MM.1S (cell line): Measurements from ENCODE around the gene FER.
"Not testable (repeated sequence)": the region's sequence is repeated elsewhere in the genome, so short reads cannot be mapped to it uniquely, and the experiment has no call there.

ENCODE experiments used
- DNase-seq: peaks from one replicate; pipeline ENCODE4 v3.0.0-alpha.2; 2015
- H2AFZ ChIP-seq: fragments of 300-600 bp; sonication (generic); 2 replicates; pipeline ENCODE4 v1.6.0; 2016; ENCODE audit warnings: antibody characterized with exemption, low read length
- H3F3A ChIP-seq: fragments of 300-600 bp; sonication (generic); 2 replicates; pipeline ENCODE4 v1.6.1; 2016; ENCODE audit warnings: mild to moderate bottlenecking, antibody characterized with exemption, low read length, moderate library complexity, mixed read lengths; ENCODE audit not compliant: insufficient read depth
- H3K27ac ChIP-seq: fragments of 300-600 bp; sonication (generic); 2 replicates; pipeline ENCODE4 v1.5.1; 2016; ENCODE audit warnings: mild to moderate bottlenecking, low read length
- H3K27me3 ChIP-seq: fragments of 300-600 bp; sonication (generic); replicated peaks from 2 replicates; pipeline ENCODE4 v1.6.0; 2016; ENCODE audit warnings: low read length; ENCODE audit not compliant: insufficient read depth
- H3K36me3 ChIP-seq: fragments of 300-600 bp; sonication (generic); replicated peaks from 2 replicates; pipeline ENCODE4 v1.6.1; 2016; ENCODE audit warnings: mild to moderate bottlenecking, low read length, mixed read lengths; ENCODE audit not compliant: insufficient read depth
- H3K4me1 ChIP-seq: fragments of 300-600 bp; sonication (generic); 2 replicates; pipeline ENCODE4 v1.6.1; 2016; ENCODE audit warnings: low read length, mixed read lengths
- H3K4me2 ChIP-seq: fragments of 300-600 bp; sonication (generic); 2 replicates; pipeline ENCODE4 v1.6.0; 2016; ENCODE audit warnings: low read depth, low read length
- H3K4me3 ChIP-seq: fragments of 300-600 bp; sonication (generic); 2 replicates; pipeline ENCODE4 v1.5.1; 2016; ENCODE audit warnings: low read length, mixed read lengths
- H3K79me2 ChIP-seq: fragments of 300-600 bp; sonication (generic); 2 replicates; pipeline ENCODE4 v1.6.1; 2016; ENCODE audit warnings: mixed run types, low read length, mixed read lengths
- H3K9ac ChIP-seq: fragments of 300-600 bp; sonication (generic); 2 replicates; pipeline ENCODE4 v1.6.1; 2016; ENCODE audit warnings: low read length, mixed read lengths
- H3K9me2 ChIP-seq: fragments of 300-600 bp; sonication (generic); replicated peaks from 2 replicates; pipeline ENCODE4 v1.6.1; 2016; ENCODE audit warnings: mild to moderate bottlenecking, low read length, mixed read lengths; ENCODE audit not compliant: insufficient read depth
- H3K9me3 ChIP-seq: fragments of 300-600 bp; sonication (generic); replicated peaks from 2 replicates; pipeline ENCODE4 v1.6.1; 2016; ENCODE audit warnings: mild to moderate bottlenecking, low read length, mixed read lengths; ENCODE audit not compliant: insufficient read depth
- H4K20me1 ChIP-seq: fragments of 300-600 bp; sonication (generic); 2 replicates; pipeline ENCODE4 v1.6.1; 2016; ENCODE audit warnings: mild to moderate bottlenecking, low read length, moderate library complexity, mixed read lengths; ENCODE audit not compliant: insufficient read depth
- CTCF ChIP-seq: fragments of 300-600 bp; sonication (generic); IDR thresholded peaks from 2 replicates; pipeline ENCODE4 v1.5.1; 2016; ENCODE audit warnings: antibody characterized with exemption, low read length, mixed read lengths
- EZH2 ChIP-seq: fragments of 300-600 bp; sonication (generic); optimal IDR thresholded peaks from 2 replicates; pipeline ENCODE3; 2017; ENCODE audit warnings: low read depth, mild to moderate bottlenecking, antibody characterized with exemption, low read length, mixed read lengths
- EZH2phosphoT487 ChIP-seq: fragments of 300-600 bp; sonication (generic); IDR thresholded peaks from 2 replicates; pipeline ENCODE4 v1.6.1; 2018; ENCODE audit warnings: antibody characterized with exemption, low read length

The FER gene

GRCh38 chr5:108898707-108899106 lies 151.0 kb downstream of the FER start:
- H3F3A ChIP-seq = no peaks in the 10 kb centered on the region
- H3K27ac ChIP-seq = no peak overlapping the region
- no peak overlapping the region for H3K4me3 ChIP-seq
- no peak overlapping the region for H3K4me2 ChIP-seq
- H3K36me3 ChIP-seq = no peaks in the 10 kb centered on the region
- no peaks in the 10 kb centered on the region for H3K79me2 ChIP-seq
- TF ChIP-seq CTCF (no peak), EZH2phosphoT487 (no peak), EZH2 (no peak)
- DNase-seq = no peak
- H3K9me3 ChIP-seq = no peaks in the 10 kb centered on the region
- H4K20me1 ChIP-seq = no peaks in the 10 kb centered on the region
- no peak overlapping the region for H3K9ac ChIP-seq
- H2AFZ ChIP-seq = no peak overlapping the region
- no peaks in the 10 kb centered on the region for H3K27me3 ChIP-seq
- H3K4me1 ChIP-seq = peaks cover 7% of the 10 kb centered on the region
- H3K9me2 ChIP-seq = no peaks in the 10 kb centered on the region

- not testable (repeated sequence) for DNase-seq, H4K20me1 ChIP-seq, H3K36me3 ChIP-seq, H3K9ac ChIP-seq, H3K9me2 ChIP-seq, H3K4me1 ChIP-seq, H2AFZ ChIP-seq, H3K27me3 ChIP-seq, H3K9me3 ChIP-seq, H3K4me3 ChIP-seq, H3F3A ChIP-seq, H3K4me2 ChIP-seq, H3K79me2 ChIP-seq, H3K27ac ChIP-seq
Observed at GRCh38 chr5:108899244-108899643, 151.5 kb downstream of the FER start.

- Histone ChIP-seq H3K4me2 (no peak overlapping the region), H3K27me3 (no peaks in the 10 kb centered on the region), H3K9ac (no peak overlapping the region), H3K9me2 (no peaks in the 10 kb centered on the region), H3K4me1 (peaks cover 7% of the 10 kb centered on the region), H2AFZ (no peak overlapping the region), H3K79me2 (no peaks in the 10 kb centered on the region), H3K36me3 (no peaks in the 10 kb centered on the region), H3K4me3 (no peak overlapping the region), H3F3A (no peaks in the 10 kb centered on the region), H3K27ac (no peak overlapping the region), H3K9me3 (no peaks in the 10 kb centered on the region), H4K20me1 (no peaks in the 10 kb centered on the region)
- TF ChIP-seq EZH2phosphoT487 (no peak), CTCF (no peak), EZH2 (no peak)
- no peak for DNase-seq
Observed at GRCh38 chr5:108900668-108901067, 153.0 kb downstream of the FER start.

GRCh38 chr5:108905805-108906204 lies 158.1 kb downstream of the FER start:
- Histone ChIP-seq H3K4me2 (no peak overlapping the region), H3K36me3 (no peaks in the 10 kb centered on the region), H3K4me3 (no peak overlapping the region), H3K4me1 (no peaks in the 10 kb centered on the region), H3K27ac (no peak overlapping the region), H3K27me3 (no peaks in the 10 kb centered on the region), H2AFZ (no peak overlapping the region), H3K9ac (no peak overlapping the region), H4K20me1 (no peaks in the 10 kb centered on the region), H3K79me2 (no peaks in the 10 kb centered on the region), H3K9me3 (no peaks in the 10 kb centered on the region), H3F3A (no peaks in the 10 kb centered on the region), H3K9me2 (no peaks in the 10 kb centered on the region)
- TF ChIP-seq EZH2phosphoT487 (no peak), CTCF (no peak), EZH2 (no peak)
- DNase-seq = no peak
